ENCODE data around the gene ABCG8.

Gene ABCG8

GRCh38 chr2:43838560-43839267 lies at the start of gene ABCG8, which contains the start of gene ABCG5:
ABCG8 (plus strand) TSS chr2:43838971; CDS start chr2:43839054, 83 bp downstream.
ABCG5 (minus strand) TSS chr2:43838839; CDS start chr2:43838679, 160 bp downstream.
- no peaks in the 10 kb centered on the region for H3K36me3 ChIP-seq (ENCODE audit: insufficient read depth, low read length)
- H3K4me3 ChIP-seq (ENCODE audit: low read depth in 1 of 2, low read length in 2 of 2) = no peak within 1 kb of the TSS
- H3K9me3 ChIP-seq (ENCODE audit: low read length) = no peaks in the 10 kb centered on the region
- no peaks in the 10 kb centered on the region for H3K27me3 ChIP-seq (ENCODE audit: control insufficient read depth in 1 of 2, insufficient read depth in 2 of 2, low read length in 2 of 2)
- H3K27ac ChIP-seq (ENCODE audit: low read depth, low read length) = no peak within 1 kb of the TSS
- H3K9ac ChIP-seq (ENCODE audit: low read length) = no peak within 1 kb of the TSS
- H3K4me1 ChIP-seq (ENCODE audit: insufficient read depth, low read length) = no peaks in the 10 kb centered on the region

DNA sequence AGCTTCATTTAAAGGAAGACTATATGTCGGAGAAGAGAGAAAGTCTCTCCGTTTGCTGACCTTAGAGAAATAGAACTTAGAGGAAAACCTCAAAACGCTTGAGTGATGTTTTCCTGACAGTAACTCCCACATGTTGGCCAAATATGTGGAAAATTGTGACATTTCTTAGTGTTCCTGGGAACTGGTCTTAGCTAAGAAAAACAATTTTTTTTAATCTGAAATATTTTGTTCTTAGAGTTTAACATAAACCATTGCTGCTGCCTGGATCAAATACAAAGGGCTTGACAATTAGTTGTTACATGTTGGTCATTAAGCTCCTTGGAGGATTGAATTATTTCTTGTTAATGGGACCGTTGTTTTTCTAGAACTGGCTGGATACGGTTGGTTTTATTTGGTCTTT lies 48.6 kb upstream of the ABCG8 start:
- Histone ChIP-seq H3K27me3 (ENCODE audit: control insufficient read depth in 1 of 2, insufficient read depth in 2 of 2, low read length in 2 of 2) (no peaks in the 10 kb centered on the region), H3K9me3 (ENCODE audit: low read length) (no peaks in the 10 kb centered on the region), H3K9ac (ENCODE audit: low read length) (no peak overlapping the region), H3K36me3 (ENCODE audit: insufficient read depth, low read length) (peaks cover 14% of the 10 kb centered on the region), H3K4me1 (ENCODE audit: insufficient read depth, low read length) (peaks cover 3% of the 10 kb centered on the region), H3K27ac (ENCODE audit: low read depth, low read length) (no peak overlapping the region), H3K4me3 (ENCODE audit: low read depth in 1 of 2, low read length in 2 of 2) (no peak overlapping the region)

GRCh38 chr2:43791035-43791765 lies 47.6 kb upstream of the ABCG8 start:
- H3K9ac ChIP-seq (ENCODE audit: low read length) = no peak overlapping the region
- no peaks in the 10 kb centered on the region for H3K9me3 ChIP-seq (ENCODE audit: low read length)
- peaks cover 3% of the 10 kb centered on the region for H3K4me1 ChIP-seq (ENCODE audit: insufficient read depth, low read length)
- no peak overlapping the region for H3K4me3 ChIP-seq (ENCODE audit: low read depth in 1 of 2, low read length in 2 of 2)
- H3K27ac ChIP-seq (ENCODE audit: low read depth, low read length) = no peak overlapping the region
- peaks cover 16% of the 10 kb centered on the region for H3K36me3 ChIP-seq (ENCODE audit: insufficient read depth, low read length)
- no peaks in the 10 kb centered on the region for H3K27me3 ChIP-seq (ENCODE audit: control insufficient read depth in 1 of 2, insufficient read depth in 2 of 2, low read length in 2 of 2)

GRCh38 chr2:43792653-43793052 lies 46.1 kb upstream of the ABCG8 start:
- H3K9ac ChIP-seq (ENCODE audit: low read length) = no peak overlapping the region
- no peaks in the 10 kb centered on the region for H3K9me3 ChIP-seq (ENCODE audit: low read length)
- H3K27ac ChIP-seq (ENCODE audit: low read depth, low read length) = no peak overlapping the region
- peaks cover 3% of the 10 kb centered on the region for H3K4me1 ChIP-seq (ENCODE audit: insufficient read depth, low read length)
- no peak overlapping the region for H3K4me3 ChIP-seq (ENCODE audit: low read depth in 1 of 2, low read length in 2 of 2)
- H3K27me3 ChIP-seq (ENCODE audit: control insufficient read depth in 1 of 2, insufficient read depth in 2 of 2, low read length in 2 of 2) = no peaks in the 10 kb centered on the region
- H3K36me3 ChIP-seq (ENCODE audit: insufficient read depth, low read length) = peaks cover 15% of the 10 kb centered on the region

- H3K4me1 ChIP-seq (ENCODE audit: insufficient read depth, low read length) = peaks cover 3% of the 10 kb centered on the region
- H3K27ac ChIP-seq (ENCODE audit: low read depth, low read length) = no peak overlapping the region
- no peak overlapping the region for H3K9ac ChIP-seq (ENCODE audit: low read length)
- no peak overlapping the region for H3K4me3 ChIP-seq (ENCODE audit: low read depth in 1 of 2, low read length in 2 of 2)
- H3K9me3 ChIP-seq (ENCODE audit: low read length) = no peaks in the 10 kb centered on the region
- no peaks in the 10 kb centered on the region for H3K27me3 ChIP-seq (ENCODE audit: control insufficient read depth in 1 of 2, insufficient read depth in 2 of 2, low read length in 2 of 2)
- H3K36me3 ChIP-seq (ENCODE audit: insufficient read depth, low read length) = peaks cover 15% of the 10 kb centered on the region
Measured at GRCh38 chr2:43794956-43795355, 43.8 kb upstream of the ABCG8 start.

- Histone ChIP-seq H3K4me3 (ENCODE audit: low read depth in 1 of 2, low read length in 2 of 2) (no peak overlapping the region), H3K27ac (ENCODE audit: low read depth, low read length) (no peak overlapping the region), H3K36me3 (ENCODE audit: insufficient read depth, low read length) (peaks cover 15% of the 10 kb centered on the region), H3K9me3 (ENCODE audit: low read length) (no peaks in the 10 kb centered on the region), H3K4me1 (ENCODE audit: insufficient read depth, low read length) (peaks cover 3% of the 10 kb centered on the region), H3K9ac (ENCODE audit: low read length) (no peak overlapping the region), H3K27me3 (ENCODE audit: control insufficient read depth in 1 of 2, insufficient read depth in 2 of 2, low read length in 2 of 2) (no peaks in the 10 kb centered on the region)
Measured at GRCh38 chr2:43796206-43796605, 42.6 kb upstream of the ABCG8 start.

DNA sequence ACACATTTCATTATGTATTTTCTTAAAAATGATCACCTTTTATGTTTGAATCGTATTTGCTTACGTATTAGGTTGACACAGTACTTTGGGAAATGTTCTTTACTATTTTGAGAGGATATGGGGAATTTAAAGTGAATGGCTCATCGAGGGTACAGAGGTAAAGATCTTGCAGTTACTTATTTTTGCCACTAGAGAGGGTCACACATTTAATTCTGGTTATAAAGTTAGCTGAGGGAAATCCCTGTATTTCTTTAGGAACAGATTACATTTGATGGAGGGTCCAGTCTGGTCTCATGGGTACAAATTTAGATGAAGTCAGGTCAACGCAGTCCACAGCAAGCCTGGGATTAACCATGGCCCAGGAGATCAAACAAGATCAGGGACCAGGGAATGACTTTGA lies 40.5 kb upstream of the ABCG8 start:
- no peak overlapping the region for H3K9ac ChIP-seq (ENCODE audit: low read length)
- peaks cover 18% of the 10 kb centered on the region for H3K36me3 ChIP-seq (ENCODE audit: insufficient read depth, low read length)
- H3K4me3 ChIP-seq (ENCODE audit: low read depth in 1 of 2, low read length in 2 of 2) = no peak overlapping the region
- H3K9me3 ChIP-seq (ENCODE audit: low read length) = no peaks in the 10 kb centered on the region
- no peak overlapping the region for H3K27ac ChIP-seq (ENCODE audit: low read depth, low read length)
- no peaks in the 10 kb centered on the region for H3K4me1 ChIP-seq (ENCODE audit: insufficient read depth, low read length)
- H3K27me3 ChIP-seq (ENCODE audit: control insufficient read depth in 1 of 2, insufficient read depth in 2 of 2, low read length in 2 of 2) = no peaks in the 10 kb centered on the region

DNA sequence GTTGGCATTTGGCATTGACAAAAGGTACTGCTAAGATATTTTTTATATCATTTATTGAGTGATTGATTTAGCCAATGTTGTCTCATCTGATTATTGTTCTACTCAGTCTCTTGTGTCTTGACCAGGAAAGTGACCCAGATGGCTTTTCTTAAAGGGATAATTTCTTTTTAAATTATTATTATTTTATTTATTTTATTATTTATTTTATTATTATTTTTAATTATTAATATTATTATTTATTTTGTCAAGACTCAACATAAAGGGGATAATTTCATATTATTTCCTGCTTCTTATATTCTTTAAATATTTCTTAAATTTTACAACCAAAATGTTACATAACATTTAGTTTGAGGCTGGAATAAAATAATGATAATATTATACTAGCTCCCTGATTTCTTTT lies 37.9 kb upstream of the ABCG8 start:
- Histone ChIP-seq H3K36me3 (ENCODE audit: insufficient read depth, low read length) (peaks cover 20% of the 10 kb centered on the region), H3K9me3 (ENCODE audit: low read length) (no peaks in the 10 kb centered on the region), H3K4me3 (ENCODE audit: low read depth in 1 of 2, low read length in 2 of 2) (no peak overlapping the region), H3K27me3 (ENCODE audit: control insufficient read depth in 1 of 2, insufficient read depth in 2 of 2, low read length in 2 of 2) (no peaks in the 10 kb centered on the region), H3K9ac (ENCODE audit: low read length) (no peak overlapping the region), H3K4me1 (ENCODE audit: insufficient read depth, low read length) (no peaks in the 10 kb centered on the region), H3K27ac (ENCODE audit: low read depth, low read length) (no peak overlapping the region)

- Histone ChIP-seq H3K4me1 (ENCODE audit: insufficient read depth, low read length) (no peaks in the 10 kb centered on the region), H3K9me3 (ENCODE audit: low read length) (no peaks in the 10 kb centered on the region), H3K36me3 (ENCODE audit: insufficient read depth, low read length) (peaks cover 13% of the 10 kb centered on the region), H3K27ac (ENCODE audit: low read depth, low read length) (no peak overlapping the region), H3K4me3 (ENCODE audit: low read depth in 1 of 2, low read length in 2 of 2) (no peak overlapping the region), H3K27me3 (ENCODE audit: control insufficient read depth in 1 of 2, insufficient read depth in 2 of 2, low read length in 2 of 2) (no peaks in the 10 kb centered on the region), H3K9ac (ENCODE audit: low read length) (no peak overlapping the region)
Measured at GRCh38 chr2:43802135-43802534, 36.6 kb upstream of the ABCG8 start.

DNA sequence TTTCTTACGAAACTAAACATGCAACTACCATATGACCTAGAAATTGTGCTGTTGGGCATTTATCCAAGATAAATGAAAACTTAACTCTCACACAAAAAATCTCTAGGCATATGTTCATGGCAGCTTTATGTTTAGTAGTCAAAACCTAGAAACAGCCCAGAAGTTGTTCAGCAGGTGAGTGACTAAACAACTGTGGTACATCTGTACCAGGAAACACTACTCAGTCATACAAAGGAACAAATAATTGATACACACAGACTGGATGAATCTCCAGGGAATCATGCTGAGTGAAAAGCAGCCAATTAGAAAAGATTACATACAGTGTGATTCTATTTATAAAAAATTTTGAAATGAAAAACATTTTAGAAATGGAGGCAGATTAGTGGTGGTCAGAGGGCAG lies 35.7 kb upstream of the ABCG8 start:
- Histone ChIP-seq H3K36me3 (ENCODE audit: insufficient read depth, low read length) (peaks cover 13% of the 10 kb centered on the region), H3K4me3 (ENCODE audit: low read depth in 1 of 2, low read length in 2 of 2) (no peak overlapping the region), H3K4me1 (ENCODE audit: insufficient read depth, low read length) (no peaks in the 10 kb centered on the region), H3K9me3 (ENCODE audit: low read length) (no peaks in the 10 kb centered on the region), H3K27me3 (ENCODE audit: control insufficient read depth in 1 of 2, insufficient read depth in 2 of 2, low read length in 2 of 2) (no peaks in the 10 kb centered on the region), H3K27ac (ENCODE audit: low read depth, low read length) (no peak overlapping the region), H3K9ac (ENCODE audit: low read length) (no peak overlapping the region)

DNA sequence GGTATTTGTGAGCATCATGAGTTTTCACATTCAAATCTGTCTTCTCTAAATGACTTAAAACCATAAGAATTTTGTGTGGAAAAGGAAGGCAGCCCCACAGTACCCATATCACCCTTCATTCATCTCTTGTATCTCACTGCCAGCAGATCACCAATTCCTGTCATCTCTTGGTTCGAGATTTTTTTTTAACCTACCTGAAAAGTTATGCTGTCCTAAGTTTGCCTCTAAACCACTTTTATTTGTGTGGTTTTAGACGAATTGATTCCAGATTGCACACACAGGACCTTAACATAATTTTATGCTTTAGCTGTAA lies 32.1 kb upstream of the ABCG8 start:
- H3K9me3 ChIP-seq (ENCODE audit: low read length) = no peaks in the 10 kb centered on the region
- no peak overlapping the region for H3K27ac ChIP-seq (ENCODE audit: low read depth, low read length)
- peaks cover 13% of the 10 kb centered on the region for H3K36me3 ChIP-seq (ENCODE audit: insufficient read depth, low read length)
- H3K4me3 ChIP-seq (ENCODE audit: low read depth in 1 of 2, low read length in 2 of 2) = no peak overlapping the region
- H3K4me1 ChIP-seq (ENCODE audit: insufficient read depth, low read length) = no peaks in the 10 kb centered on the region
- H3K9ac ChIP-seq (ENCODE audit: low read length) = no peak overlapping the region
- no peaks in the 10 kb centered on the region for H3K27me3 ChIP-seq (ENCODE audit: control insufficient read depth in 1 of 2, insufficient read depth in 2 of 2, low read length in 2 of 2)

DNA sequence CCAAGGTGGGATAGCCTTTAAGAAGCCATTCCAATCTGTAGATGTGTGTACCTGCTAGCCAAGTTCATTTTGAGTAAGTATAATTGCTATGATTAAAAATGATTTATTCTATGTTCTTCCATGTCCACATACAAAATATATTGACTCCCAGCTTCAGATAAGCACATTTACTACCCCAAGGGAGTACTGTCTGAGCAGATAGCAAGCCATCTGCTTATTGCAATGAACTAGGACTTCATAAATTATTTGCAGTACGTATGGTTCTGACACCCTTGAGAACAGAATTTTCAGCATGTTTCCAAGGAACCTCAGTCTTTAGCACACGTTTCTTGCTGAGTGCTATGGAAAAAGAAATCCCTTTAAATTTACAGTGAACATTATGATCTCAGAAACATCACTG lies 28.3 kb upstream of the ABCG8 start:
- no peaks in the 10 kb centered on the region for H3K4me1 ChIP-seq (ENCODE audit: insufficient read depth, low read length)
- no peak overlapping the region for H3K4me3 ChIP-seq (ENCODE audit: low read depth in 1 of 2, low read length in 2 of 2)
- no peaks in the 10 kb centered on the region for H3K9me3 ChIP-seq (ENCODE audit: low read length)
- no peak overlapping the region for H3K27ac ChIP-seq (ENCODE audit: low read depth, low read length)
- peaks cover 2% of the 10 kb centered on the region for H3K36me3 ChIP-seq (ENCODE audit: insufficient read depth, low read length)
- H3K27me3 ChIP-seq (ENCODE audit: control insufficient read depth in 1 of 2, insufficient read depth in 2 of 2, low read length in 2 of 2) = no peaks in the 10 kb centered on the region
- no peak overlapping the region for H3K9ac ChIP-seq (ENCODE audit: low read length)
